Upper lobe of left lung (tissue), 6 donors: ENCODE data around the gene PPP1R12C. TPM values are rescaled to one million over a fixed set of nuclear protein-coding genes. Genes with fewer than 3 reads are reported as not detected.

Source experiments
- ATAC-seq, 2 donors: fragments of 200-7000 bp; cut with Tn5 transposase; one replicate each; pipeline ENCODE4 v1.9.1; 2022; ENCODE audit warnings: mild to moderate bottlenecking in 2 of 2, moderate library complexity in 2 of 2; ENCODE audit not compliant: low FRiP score in 2 of 2
- DNase-seq, 2 donors: peaks; one replicate each; pipeline ENCODE4 v3.0.0-alpha.2; 2019 to 2020
- H3K27ac ChIP-seq, 4 donors: fragments of 200-600 bp; sonication (generic); one replicate each; pipeline ENCODE4 v1.5.1; 2016 to 2019
- H3K27me3 ChIP-seq, 4 donors: fragments of 200-600 bp; sonication (generic); one replicate each; pipeline ENCODE4 v1.5.1; 2017 to 2019
- H3K36me3 ChIP-seq, 4 donors: fragments of 200-600 bp; sonication (generic); one replicate each; pipeline ENCODE4 v1.5.1; 2016 to 2019
- H3K4me1 ChIP-seq, 4 donors: fragments of 200-600 bp; sonication (generic); one replicate each; pipeline ENCODE4 v1.5.1; 2018 to 2019
- H3K4me3 ChIP-seq, 4 donors: fragments of 200-600 bp; sonication (generic); one replicate each; pipeline ENCODE4 v1.5.1; 2017 to 2019; ENCODE audit warnings: mild to moderate bottlenecking in 2 of 4, moderate library complexity in 1 of 4
- H3K9me3 ChIP-seq, 4 donors: fragments of 200-600 bp; sonication (generic); one replicate each; pipeline ENCODE4 v1.5.1; 2018 to 2019
- CTCF ChIP-seq, 6 experiments: fragments of 450-650 bp in 4 of 6; fragments of 200-600 bp in 2 of 6; sonication (generic) in 2 of 6; IDR thresholded peaks; one replicate each; pipeline ENCODE4 v1.5.1; 2016 to 2019; ENCODE audit warnings: antibody characterized with exemption in 6 of 6
- EP300 ChIP-seq, 4 donors: sonication (generic); formaldehyde crosslinking; IDR thresholded peaks; one replicate each; pipeline ENCODE4 v1.5.1; 2017; ENCODE audit warnings: antibody characterized with exemption in 4 of 4, control low read depth in 2 of 4
- POLR2A ChIP-seq, 4 donors: fragments of 450-650 bp; IDR thresholded peaks; one replicate each; pipeline ENCODE4 v1.5.1; 2016 to 2017; ENCODE audit warnings: antibody characterized with exemption in 4 of 4, mild to moderate bottlenecking in 2 of 4
- POLR2AphosphoS5 ChIP-seq, 2 donors: sonication (generic); formaldehyde crosslinking; IDR thresholded peaks; one replicate each; pipeline ENCODE4 v1.5.1; 2017; ENCODE audit warnings: antibody characterized with exemption in 2 of 2
- WGBS, 2 donors: methylation state at CpG; one replicate each; pipeline ENCODE4 v1.1.5; 2017 to 2018; 5-methylcytosine and 5-hydroxymethylcytosine counted together
- total RNA-seq, 6 donors: library from RNA; depleted of rRNA in 4 of 6; stranded (reverse); fragments of >200 nt in 4 of 6; gene quantifications; one replicate each; pipeline versions ENCODE4 v1.1.0 to v1.2.1, GENCODE V29; 2016 to 2021
- donor health status: DM: no; HTN: no; CAD: no; lungs with moderate emphysema.
- donor health status: DM: no; HTN: yes; CAD: no; lungs with severe emphysema.

The PPP1R12C gene
- total RNA-seq, 6 donors from 2014 or later: 99.6 to 369 (median 158) TPM

- no peak overlapping the region for H3K27ac ChIP-seq
- ATAC-seq (no peak), DNase-seq (no peak)
- no peaks in the 10 kb centered on the region for H3K9me3 ChIP-seq
- no peak overlapping the region for H3K4me3 ChIP-seq
- TF ChIP-seq EP300 (IDR thresholded peaks at IDR 0.05) (no peak), CTCF (IDR thresholded peaks at IDR 0.05) (no peak), POLR2A (IDR thresholded peaks at IDR 0.05) (no peak), POLR2AphosphoS5 (IDR thresholded peaks at IDR 0.05) (no peak)
- H3K4me1 ChIP-seq: peaks cover 3 to 18% (median 12%) of the 10 kb centered on the region in 4 donors
- no peaks in the 10 kb centered on the region for H3K27me3 ChIP-seq
- no peaks in the 10 kb centered on the region for H3K36me3 ChIP-seq
- 72 to 79% methylated on average over 10 of the region's 10 CpGs for WGBS, 2 donors
Measured at GRCh38 chr19:55070466-55071128, 46.8 kb downstream of the PPP1R12C start.

DNA sequence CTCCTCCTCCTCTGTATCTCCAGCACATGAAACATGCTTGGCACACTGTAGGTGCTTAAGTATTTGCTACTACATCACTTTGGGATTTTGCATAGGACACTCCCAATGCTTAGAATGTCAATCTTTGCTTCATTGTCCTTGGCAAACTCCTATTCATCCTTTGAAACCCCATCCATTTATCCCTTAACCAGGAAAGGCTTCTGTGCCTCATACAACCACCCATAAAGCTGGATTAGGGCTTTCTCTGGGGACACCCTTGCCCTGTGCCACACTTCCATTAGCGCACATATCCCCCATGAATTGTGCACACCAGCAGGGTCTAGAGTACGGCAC lies 47.6 kb downstream of the PPP1R12C start:
- no peaks in the 10 kb centered on the region for H3K36me3 ChIP-seq
- WGBS, 2 donors: 86 to 94% methylated on average over 2 of the region's 2 CpGs
- no peaks in the 10 kb centered on the region for H3K9me3 ChIP-seq
- TF ChIP-seq POLR2AphosphoS5 (IDR thresholded peaks at IDR 0.05): no peak
- TF ChIP-seq POLR2A (IDR thresholded peaks at IDR 0.05): no peak
- TF ChIP-seq EP300 (IDR thresholded peaks at IDR 0.05): no peak
- no peak for TF ChIP-seq CTCF (IDR thresholded peaks at IDR 0.05)
- H3K27ac ChIP-seq: peak overlapping the region; percentile 67 to 80 (median 72)
- no peaks in the 10 kb centered on the region for H3K27me3 ChIP-seq
- no peak for DNase-seq
- peak overlapping the region in 2 of 4 donors; percentile 46 to 47 for H3K4me3 ChIP-seq
- ATAC-seq: no peak
- peaks cover 3 to 14% (median 9%) of the 10 kb centered on the region in 4 donors for H3K4me1 ChIP-seq

DNA sequence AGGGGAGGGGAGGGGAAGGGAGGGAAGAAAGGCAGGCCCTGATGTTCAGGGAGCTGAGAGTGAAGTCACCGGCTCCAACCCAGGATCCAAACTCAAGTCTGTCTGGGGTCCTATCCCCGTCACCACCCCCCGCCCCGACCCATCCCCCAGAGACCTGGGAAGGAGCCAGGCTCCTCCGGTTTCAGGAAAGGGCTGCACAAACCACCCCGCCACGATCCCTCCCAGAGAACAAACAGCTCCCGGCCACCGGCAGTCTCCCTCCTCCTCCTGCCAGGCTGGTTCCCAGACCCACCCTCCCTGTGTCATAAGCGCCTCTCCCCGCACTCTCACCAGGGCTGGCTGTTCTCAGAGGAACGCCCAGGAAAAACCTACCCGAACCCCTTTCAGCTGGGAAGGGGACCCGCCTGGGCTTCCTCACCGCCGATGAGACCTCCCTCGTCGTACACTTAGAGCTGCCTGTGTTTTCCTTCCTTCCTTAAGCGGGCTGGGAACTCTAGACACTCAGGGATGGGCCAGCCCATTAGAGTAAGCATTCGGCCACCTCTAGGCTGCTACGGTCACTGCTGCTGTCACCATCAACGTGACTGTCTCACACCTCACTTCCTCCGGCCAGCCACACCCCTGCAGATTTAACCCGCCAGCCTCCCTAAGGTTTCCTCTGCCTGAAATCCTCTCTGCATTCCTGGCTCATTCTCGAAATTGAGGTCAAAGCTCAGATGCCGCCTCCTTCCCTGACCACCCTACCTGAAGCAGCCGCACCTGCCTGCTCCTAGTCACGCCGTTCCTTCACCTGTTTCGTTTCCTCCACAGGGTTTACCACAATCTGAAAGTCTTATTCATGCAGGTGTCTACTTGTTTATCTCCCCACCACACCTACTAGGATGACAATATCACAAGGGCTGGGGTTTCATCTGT lies 48.2 kb downstream of the PPP1R12C start:
- WGBS, 2 donors: 3% methylated on average over 22 to 26 of the region's 30 CpGs
- DNase-seq (peak in 1 of 2 donors; percentile 78), ATAC-seq (peak; percentile 74 to 92)
- H3K27ac ChIP-seq: peak overlapping the region; percentile 67 to 80 (median 72)
- peak overlapping the region in 3 of 4 donors; percentile 38 to 47 (median 46) for H3K4me3 ChIP-seq
- H3K4me1 ChIP-seq: peaks cover 3 to 14% (median 9%) of the 10 kb centered on the region in 4 donors
- H3K9me3 ChIP-seq: no peaks in the 10 kb centered on the region
- no peaks in the 10 kb centered on the region for H3K27me3 ChIP-seq
- H3K36me3 ChIP-seq: no peaks in the 10 kb centered on the region
- TF ChIP-seq EP300 (IDR thresholded peaks at IDR 0.05) (no peak), CTCF (IDR thresholded peaks at IDR 0.05) (peak in 3 of 6 experiments; percentile 18 to 30 (median 23)), POLR2AphosphoS5 (IDR thresholded peaks at IDR 0.05) (peak in 1 of 2 donors; percentile 68), POLR2A (IDR thresholded peaks at IDR 0.05) (peak in 3 of 4 donors; percentile 37 to 61 (median 56))

- no peaks in the 10 kb centered on the region for H3K27me3 ChIP-seq
- H3K9me3 ChIP-seq: no peaks in the 10 kb centered on the region
- no peak overlapping the region for H3K27ac ChIP-seq
- no peak for ATAC-seq
- TF ChIP-seq POLR2AphosphoS5 (IDR thresholded peaks at IDR 0.05) (no peak), CTCF (IDR thresholded peaks at IDR 0.05) (no peak), EP300 (IDR thresholded peaks at IDR 0.05) (no peak), POLR2A (IDR thresholded peaks at IDR 0.05) (no peak)
- H3K36me3 ChIP-seq: no peaks in the 10 kb centered on the region
- no peak for DNase-seq
- WGBS, 2 donors: 33 to 48% methylated on average over 3 of the region's 3 CpGs
- H3K4me3 ChIP-seq: no peak overlapping the region
- peaks cover 3 to 14% (median 12%) of the 10 kb centered on the region in 4 donors for H3K4me1 ChIP-seq
Measured at GRCh38 chr19:55067869-55068268, 49.6 kb downstream of the PPP1R12C start.
